Activated CD8-positive, alpha-beta memory T cell treated with anti-CD3 and anti-CD28 coated beads for 4 hours (primary cell): ENCODE results near the gene TRIM71.
"Not testable (repeated sequence)": the region's sequence is repeated elsewhere in the genome, so short reads cannot be mapped to it uniquely, and the experiment has no call there.

Source experiments
- DNase-seq, 2 donors: peaks; one replicate each; pipeline ENCODE4 v3.0.0-alpha.2; 2020; ENCODE audit warnings: low read depth in 2 of 2

The TRIM71 gene

DNA sequence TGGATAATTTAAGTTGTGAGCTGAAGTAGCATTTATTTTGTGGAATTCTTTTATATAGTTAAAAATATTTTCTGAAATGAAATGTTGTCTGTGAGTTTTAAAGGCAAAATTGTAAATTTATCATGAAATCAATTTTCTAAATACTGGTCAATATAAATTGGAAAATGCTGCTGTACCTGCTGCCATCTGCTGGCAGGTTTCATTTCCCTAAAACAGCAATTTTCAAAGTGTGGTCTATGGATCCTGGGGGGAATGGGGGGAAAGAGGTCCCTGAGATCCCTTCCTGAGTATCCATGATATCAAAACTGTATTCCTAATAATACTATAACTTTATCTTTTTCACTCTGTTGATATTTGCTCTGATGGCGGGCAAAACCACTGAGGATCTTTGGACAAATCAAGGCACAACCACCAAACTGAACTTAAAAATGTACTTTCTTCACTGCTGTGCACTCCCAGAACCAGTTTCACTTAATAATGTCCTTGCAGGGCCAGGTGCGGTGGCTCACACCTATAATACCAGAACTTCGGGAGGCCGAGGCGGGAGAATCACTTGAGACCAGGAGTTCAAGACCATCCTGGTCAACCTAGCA, 116.4 kb downstream of the TRIM71 start:
- DNase-seq: no peak

GRCh38 chr3:32937331-32937730, 119.5 kb downstream of the TRIM71 start:
- no peak for DNase-seq

DNA sequence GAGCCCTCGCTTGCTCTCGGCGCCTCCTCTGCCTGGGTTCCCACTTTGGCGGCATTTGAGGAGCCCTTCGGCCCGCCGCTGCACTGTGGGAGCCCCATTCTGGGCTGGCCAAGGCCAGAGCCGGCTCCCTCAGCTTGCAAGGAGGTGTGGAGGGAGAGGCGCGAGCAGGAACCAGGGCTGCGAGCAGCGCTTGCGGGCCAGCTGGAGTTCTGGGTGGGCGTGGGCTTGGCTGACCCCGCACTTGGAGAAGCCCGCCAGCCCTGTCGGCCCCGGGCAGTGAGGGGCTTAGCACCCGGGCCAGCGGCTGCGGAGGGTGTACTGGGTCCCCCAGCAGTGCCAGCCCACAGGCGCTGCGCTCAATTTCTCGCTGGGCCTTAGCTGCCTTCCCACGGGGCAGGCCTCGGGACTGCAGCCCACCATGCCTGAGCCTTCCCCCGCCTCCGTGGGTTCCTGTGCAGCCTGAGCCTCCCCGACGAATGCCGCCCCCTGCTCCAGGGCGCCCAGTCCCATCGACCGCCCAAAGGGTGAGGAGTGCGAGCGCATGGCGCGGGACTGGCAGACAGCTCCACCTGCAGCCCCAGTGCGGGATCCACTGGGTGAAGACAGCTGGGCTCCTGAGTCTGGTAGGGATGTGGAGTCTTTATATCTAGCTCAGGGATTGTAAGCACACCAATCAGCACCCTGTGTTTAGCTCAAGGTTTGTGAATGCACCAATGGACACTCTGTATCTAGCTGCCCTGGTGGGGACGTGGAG, 121.9 kb downstream of the TRIM71 start:
- DNase-seq: not testable (repeated sequence)

GRCh38 chr3:32940726-32941125, 122.9 kb downstream of the TRIM71 start:
- no peak for DNase-seq

- DNase-seq: no peak
These were observed 127.3 kb downstream of the TRIM71 start for GRCh38 chr3:32945136-32945535.

DNA sequence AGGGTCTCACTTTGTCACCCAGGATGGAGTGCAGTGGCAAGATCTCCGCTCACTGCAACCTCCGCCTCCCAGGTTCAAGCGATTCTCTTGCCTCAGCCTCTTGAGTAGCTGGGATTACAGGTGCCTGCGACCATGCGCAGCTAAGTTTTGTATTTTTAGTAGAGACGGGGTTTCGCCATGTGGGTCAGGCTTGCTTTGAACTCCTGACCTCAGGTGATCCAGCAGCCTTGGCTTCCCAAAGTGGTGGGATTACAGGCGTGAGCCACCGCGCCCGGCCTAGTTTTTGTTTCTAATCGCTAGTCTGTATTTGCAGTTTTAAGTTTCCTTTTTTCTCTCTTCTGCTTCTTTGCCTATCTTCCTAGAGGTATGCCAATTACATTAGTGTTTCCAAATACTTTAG, 127.8 kb downstream of the TRIM71 start:
- not testable (repeated sequence) for DNase-seq

DNA sequence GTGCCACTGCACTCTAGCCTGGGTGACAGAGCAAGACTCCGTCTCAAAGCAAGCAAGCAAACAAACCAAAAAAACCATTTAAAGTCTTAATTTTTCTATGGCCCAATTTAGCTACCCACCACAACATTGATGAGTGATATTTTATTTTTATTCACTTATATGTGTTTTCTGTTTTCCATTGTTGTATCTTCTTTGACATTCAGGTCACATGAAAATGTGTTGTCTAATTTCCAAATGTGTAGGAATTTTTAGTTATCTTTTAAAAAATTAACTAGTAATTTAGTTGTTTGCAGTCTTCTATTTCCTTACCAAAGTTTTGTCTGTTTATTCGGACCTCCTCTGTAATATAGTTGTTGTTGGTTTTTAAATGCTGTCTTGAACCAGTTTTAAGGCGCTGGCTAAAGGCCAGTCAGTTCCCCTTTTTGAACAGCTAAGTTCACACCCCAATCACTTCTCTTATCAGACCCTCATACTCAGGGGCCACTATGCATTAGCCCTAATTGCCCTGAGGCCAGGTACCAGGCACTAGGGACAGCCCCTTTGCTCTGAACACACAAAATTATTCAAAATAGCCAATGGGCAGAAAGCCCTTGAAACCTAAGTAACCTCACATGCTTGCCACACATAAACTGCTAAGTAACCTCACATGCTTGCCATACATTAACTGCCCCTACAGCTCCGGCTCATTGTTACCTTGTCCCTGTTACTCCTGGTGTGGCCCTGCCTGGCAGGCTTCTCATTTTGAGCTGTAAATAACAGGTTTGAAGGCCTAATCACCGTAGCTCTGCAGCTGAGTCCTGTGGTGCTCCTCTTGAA, 129.4 kb downstream of the TRIM71 start:
- DNase-seq: no peak
